NCI-H2196 treated with DMSO at 0.1 percent for 48 hours (cell line): ENCODE results near the gene TTC9B.
A peak's percentile ranks its signal among the peaks of the same experiment; 100 is the strongest.

Source experiments
- DNase-seq: peaks from one replicate; lab custom pipeline; 2025; ENCODE audit not compliant: unreplicated experiment; lab: John Stamatoyannopoulos, UW

TTC9B gene

GRCh38 chr19:40217934-40218890, at the start of gene TTC9B:
Gene TTC9B (minus strand): TSS chr19:40218384. CDS start chr19:40218381, 3 bp downstream.
- no peak for DNase-seq

GRCh38 chr19:40267601-40267997, 49.4 kb upstream of the TTC9B start:
- no peak for DNase-seq

GRCh38 chr19:40266912-40267600, 48.9 kb upstream of the TTC9B start:
- no peak for DNase-seq

- DNase-seq = peak; percentile 70
Measured at GRCh38 chr19:40266119-40266518, 47.9 kb upstream of the TTC9B start.

GRCh38 chr19:40265763-40266099, 47.5 kb upstream of the TTC9B start:
- DNase-seq = no peak

GRCh38 chr19:40265055-40265762, 47.0 kb upstream of the TTC9B start:
- no peak for DNase-seq

GRCh38 chr19:40264314-40265054, 46.3 kb upstream of the TTC9B start:
- DNase-seq = no peak

GRCh38 chr19:40263440-40264313, 45.5 kb upstream of the TTC9B start:
- no peak for DNase-seq

GRCh38 chr19:40262422-40262821, 44.2 kb upstream of the TTC9B start:
- DNase-seq = no peak

GRCh38 chr19:40261631-40262030, 43.4 kb upstream of the TTC9B start:
- no peak for DNase-seq

GRCh38 chr19:40257096-40257517, 38.9 kb upstream of the TTC9B start:
- no peak for DNase-seq

GRCh38 chr19:40256512-40256911, 38.3 kb upstream of the TTC9B start:
- no peak for DNase-seq

GRCh38 chr19:40255619-40256166, 37.5 kb upstream of the TTC9B start:
- no peak for DNase-seq

- DNase-seq = no peak
Measured at GRCh38 chr19:40254714-40255418, 36.7 kb upstream of the TTC9B start.

GRCh38 chr19:40253611-40254092, 35.5 kb upstream of the TTC9B start:
- DNase-seq = no peak

GRCh38 chr19:40252395-40252794, 34.2 kb upstream of the TTC9B start:
- DNase-seq = no peak

- DNase-seq = no peak
Measured at GRCh38 chr19:40251991-40252390, 33.8 kb upstream of the TTC9B start.

- no peak for DNase-seq
Measured at GRCh38 chr19:40251244-40251643, 33.1 kb upstream of the TTC9B start.

GRCh38 chr19:40249781-40250180, 31.6 kb upstream of the TTC9B start:
- DNase-seq = no peak
